HepG2 (cell line): ENCODE data around the gene CEP63. TPM values are rescaled to one million over a fixed set of nuclear protein-coding genes. Genes with fewer than 3 reads are reported as not detected.
A peak's percentile ranks its signal among the peaks of the same experiment; 100 is the strongest.

ENCODE experiments used
- ATAC-seq: fragments of 200-7000 bp; cut with Tn5 transposase; 3 replicates; pipeline ENCODE4 v1.9.1; 2020; ENCODE audit warnings: mild to moderate bottlenecking, moderate library complexity
- BruUV-seq: library from RNA; stranded (reverse); fragments of 400-500 nt; replicated peaks from 2 replicates; lab custom pipeline; 2021; lab: Mats Ljungman, UMichigan
- CTCF ChIA-PET: fragments of 300-600 bp; formaldehyde crosslinking; extraction: SDS; loops from one replicate; lab custom pipeline; 2021; ENCODE audit warnings: low total read pairs, inconsistent platforms, low intra/inter-chr PET ratio; lab: Yijun Ruan, JAX
- POLR2A ChIA-PET: fragments of 350-600 bp; sonication (Branson Sonifier 250); formaldehyde crosslinking; loops from one replicate; lab custom pipeline; 2020; ENCODE audit warnings: antibody characterized with exemption, inconsistent platforms; lab: Yijun Ruan, JAX
- DNase-seq: peaks from one replicate; pipeline ENCODE4 v3.0.0-alpha.2; 2015; ENCODE audit warnings: low spot score
- FAIRE-seq: peaks from 3 replicates; lab custom pipeline; 2011; peaks lifted over from hg19 to GRCh38; lab: Jason Lieb, UNC
- H2AFZ ChIP-seq: one replicate; pipeline ENCODE4 v1.6.1; 2011; ENCODE audit warnings: low read length, inconsistent platforms
- H3K27ac ChIP-seq: fragments of 300-600 bp; 3 replicates; pipeline ENCODE4 v1.8.0; 2011; ENCODE audit warnings: mixed run types, mild to moderate bottlenecking, mixed read lengths, low read length, inconsistent platforms; ENCODE audit not compliant: insufficient read depth; ENCODE audit errors: extremely low read length
- H3K27me3 ChIP-seq, 2 experiments: fragments of 200-600 bp in 1 of 2; 2 replicates in 1 of 2; 3 replicates in 1 of 2; pipeline versions ENCODE4 v1.6.0 to v1.8.0; 2011; ENCODE audit warnings: low read length in 2 of 2, mild to moderate bottlenecking in 2 of 2, moderate library complexity in 2 of 2, inconsistent platforms in 1 of 2; ENCODE audit not compliant: insufficient read depth in 2 of 2, control insufficient read depth in 1 of 2
- H3K36me3 ChIP-seq, 2 experiments: fragments of 200-600 bp in 1 of 2; replicated peaks in 1 of 2; 2 replicates in 1 of 2; 3 replicates in 1 of 2; pipeline versions ENCODE4 v1.5.1 to v1.8.0; 2011; ENCODE audit warnings: low read length in 2 of 2, inconsistent platforms in 1 of 2; ENCODE audit not compliant: insufficient read depth in 2 of 2, control insufficient read depth in 1 of 2
- H3K4me1 ChIP-seq: 2 replicates; pipeline ENCODE4 v1.5.1; 2012; ENCODE audit warnings: low read length, inconsistent platforms; ENCODE audit not compliant: insufficient read depth
- H3K4me2 ChIP-seq: 2 replicates; pipeline ENCODE4 v1.6.0; 2011; ENCODE audit warnings: low read depth, low read length, inconsistent platforms
- H3K4me3 ChIP-seq, 3 experiments: fragments of 200-600 bp in 1 of 3; sonication (generic), shearing (Covaris generic) in 1 of 3; replicated peaks in 1 of 3; 2 replicates each; pipeline ENCODE4 v1.5.1; 2011 to 2016; ENCODE audit warnings: low read length in 3 of 3, inconsistent platforms in 2 of 3, low read depth in 2 of 3, mild to moderate bottlenecking in 2 of 3, control low read depth in 1 of 3, mixed read lengths in 1 of 3; ENCODE audit not compliant: insufficient read depth in 1 of 3
- H3K79me2 ChIP-seq: one replicate; pipeline ENCODE4 v1.6.1; 2011; ENCODE audit warnings: low read length, inconsistent platforms; ENCODE audit not compliant: insufficient read depth
- H3K9ac ChIP-seq: 2 replicates; pipeline ENCODE4 v1.6.0; 2011; ENCODE audit warnings: mild to moderate bottlenecking, low read depth, low read length, inconsistent platforms; ENCODE audit not compliant: insufficient read depth
- H3K9me3 ChIP-seq: 2 replicates; pipeline ENCODE4 v1.5.1; 2012; ENCODE audit warnings: mild to moderate bottlenecking, low read length
- H4K20me1 ChIP-seq: 2 replicates; pipeline ENCODE4 v1.6.0; 2011; ENCODE audit warnings: inconsistent platforms, mild to moderate bottlenecking, low read length, moderate library complexity; ENCODE audit not compliant: insufficient read depth
- DZIP1 ChIP-seq: sonication (generic); formaldehyde crosslinking; IDR thresholded peaks from 2 replicates; pipeline ENCODE4 v1.5.0; 2020; ENCODE audit warnings: mild to moderate bottlenecking, missing genetic modification reagents
- GABPA ChIP-seq, 2 experiments: IDR thresholded peaks; 2 replicates each; pipeline ENCODE4 v1.6.1; 2011 to 2016; ENCODE audit warnings: low read depth in 2 of 2, low read length in 1 of 2, missing biosample characterization in 1 of 2, missing genetic modification characterization in 1 of 2
- HINFP ChIP-seq: sonication (generic); formaldehyde crosslinking; IDR thresholded peaks from 2 replicates; pipeline ENCODE4 v1.4.0; 2020; ENCODE audit warnings: low read depth, mild to moderate bottlenecking, missing genetic modification reagents
- HNRNPLL ChIP-seq: fragments of 200-400 bp; formaldehyde crosslinking; IDR thresholded peaks from 2 replicates; pipeline ENCODE4 v1.6.1; 2017; ENCODE audit warnings: mild to moderate bottlenecking, low read depth, low read length; ENCODE audit not compliant: poor library complexity, severe bottlenecking
- U2AF1 ChIP-seq: fragments of 200-400 bp; formaldehyde crosslinking; optimal IDR thresholded peaks from 2 replicates; pipeline ENCODE3; 2017; ENCODE audit warnings: mild to moderate bottlenecking, low read depth, low read length
- WGBS: methylation state at CpG from one replicate; pipeline ENCODE4 v1.1.6; 2017; ENCODE audit warnings: low lambda C conversion rate; 5-methylcytosine and 5-hydroxymethylcytosine counted together
- in situ Hi-C: cut with HindIII; loops from 2 replicates; pipeline ENCODE4 v1.10.0; 2017; ENCODE audit warnings: low pct_unique_long_range_greater_than_20kb; ENCODE audit not compliant: extremely low pct_ligation_motif_present
- intact Hi-C: fragments of 100-400 bp; cut with micrococcal nuclease; formaldehyde crosslinking; loops from one replicate; pipeline ENCODE4 v1.10.0; 2022; ENCODE audit not compliant: unreplicated experiment
- polyA plus RNA-seq, 8 experiments: library from polyadenylated mRNA; depleted of rRNA in 3 of 8; stranded (reverse) in 7 of 8; unstranded in 1 of 8; fragments of >200 nt; fragmentation: Illumina TruSeq in 4 of 8; extraction: Trizol in 4 of 8; gene quantifications; 2 replicates each; pipeline versions ENCODE4 v1.2.1 to v1.2.3, GENCODE V29; 2011 to 2016; ENCODE audit warnings: low read depth in 4 of 8, missing spikeins in 1 of 8, mixed read lengths in 1 of 8; ENCODE audit not compliant: insufficient read depth in 1 of 8
- total RNA-seq, 5 experiments: library from RNA; depleted of rRNA; stranded (reverse); fragments of >200 nt; fragmentation: Illumina TruSeq; extraction: Trizol; gene quantifications; 2 replicates each; pipeline ENCODE4 v1.2.3, GENCODE V29; 2016; ENCODE audit warnings: low read depth in 1 of 5

Gene CEP63
- total and polyA plus RNA-seq, 2 of the 13 experiments (the other 11 are each of a cell fraction or from before 2014, with no cell fraction given), result 7.2 to 18.4 TPM

- TF ChIP-seq HINFP (CRISPR knock-in tag) (no peak), U2AF1 (no peak), DZIP1 (no peak)
These were observed 79.1 kb downstream of the CEP63 start (continued) for GRCh38 chr3:134564991-134565390.

GRCh38 chr3:134567605-134568004 is 81.7 kb downstream of the CEP63 start:
- POLR2A ChIA-PET, result no interaction called here
- intact Hi-C loops, result no loop called here
- WGBS, result 42% methylated on average over 4 of the region's 4 CpGs

More at GRCh38 chr3:134567605-134568004, 81.7 kb downstream of the CEP63 start:
- no peaks in the 10 kb centered on the region for H3K36me3 ChIP-seq
- in situ Hi-C loops, result no loop called here
- no peak for DNase-seq
- peak; percentile 69 for ATAC-seq
- H3K27me3 ChIP-seq, result no peaks in the 10 kb centered on the region
- no peak overlapping the region for H3K4me2 ChIP-seq
- no peak overlapping the region for H3K9ac ChIP-seq
- no peaks in the 10 kb centered on the region for H3K79me2 ChIP-seq
- H3K4me1 ChIP-seq, result no peaks in the 10 kb centered on the region
- H3K4me3 ChIP-seq, result no peak overlapping the region
- H3K27ac ChIP-seq, result no peak overlapping the region
- CTCF ChIA-PET, result no interaction called here
- no peak overlapping the region for H2AFZ ChIP-seq
- FAIRE-seq, result no peak
- H4K20me1 ChIP-seq, result no peaks in the 10 kb centered on the region
- peaks cover 27% of the 10 kb centered on the region for H3K9me3 ChIP-seq
- TF ChIP-seq GABPA (IDR thresholded peaks at IDR 0.05; ENCODE audit: low read depth, low read length), result peak; percentile 26; the same call in 1 of the 2 replicates
- peak; percentile 43; the same call in 1 of the 2 replicates for TF ChIP-seq GABPA (CRISPR knock-in tag; IDR thresholded peaks at IDR 0.05; ENCODE audit: low read depth)
- no peak for TF ChIP-seq HNRNPLL
- TF ChIP-seq, all 625 proteins: peak for 1
- BruUV-seq, result no TSS peak
